Gastrocnemius medialis (tissue), 4 donors: ENCODE measurements around the gene ANTXR1.

Experiments
- CTCF ChIP-seq, 5 experiments: fragments of 450-650 bp in 3 of 5; fragments of 200-600 bp in 2 of 5; sonication (generic) in 2 of 5; IDR thresholded peaks in 4 of 5; conservative IDR thresholded peaks in 1 of 5; 1 replicate in 4 of 5; 2 replicates in 1 of 5; pipeline ENCODE4 v1.5.1; 2016 to 2019; ENCODE audit warnings: antibody characterized with exemption in 5 of 5, mild to moderate bottlenecking in 3 of 5, moderate library complexity in 3 of 5
- POLR2A ChIP-seq, 2 donors: fragments of 450-650 bp; IDR thresholded peaks; one replicate each; pipeline ENCODE4 v1.6.1; 2017; ENCODE audit warnings: antibody characterized with exemption in 2 of 2, mild to moderate bottlenecking in 2 of 2, moderate library complexity in 2 of 2

- TF ChIP-seq POLR2A (IDR thresholded peaks at IDR 0.05) (no peak), CTCF (IDR thresholded peaks at IDR 0.05 in 4 of 5, conservative IDR thresholded peaks at IDR 0.05 in 1 of 5) (no peak)
Observed at GRCh38 chr2:69288429-69288828, 275.4 kb downstream of the ANTXR1 start.
